K562 (cell line): ENCODE measurements around the gene F2. TPM values are rescaled to one million over a fixed set of nuclear protein-coding genes. Genes with fewer than 3 reads are reported as not detected.

Source experiments
- ATAC-seq: fragments of 200-7000 bp; cut with Tn5 transposase; 3 replicates; pipeline ENCODE4 v1.9.1; 2020; ENCODE audit warnings: moderate library complexity
- BruUV-seq: library from RNA; stranded (reverse); fragments of 400-500 nt; replicated peaks from 2 replicates; lab custom pipeline; 2021; lab: Mats Ljungman, UMichigan
- CTCF ChIA-PET: fragments of 300-600 bp; formaldehyde crosslinking; extraction: SDS; loops from one replicate; lab custom pipeline; 2021; ENCODE audit warnings: low intra/inter-chr PET ratio; lab: Yijun Ruan, JAX
- POLR2A ChIA-PET: fragments of 300-600, 350-650 bp; sonication (Branson Sonifier 250); formaldehyde crosslinking; extraction: SDS; loops from one replicate; lab custom pipeline; 2021; ENCODE audit warnings: antibody characterized with exemption, inconsistent platforms; lab: Yijun Ruan, JAX
- DNase-seq, 4 experiments: peaks; one replicate each; pipeline versions ENCODE4 v3.0.0 to v3.0.0-alpha.2; 2011 to 2018; ENCODE audit warnings: low spot score in 3 of 4, mixed read lengths in 3 of 4; ENCODE audit errors: extremely low read depth in 1 of 4
- FAIRE-seq: peaks from 2 replicates; lab custom pipeline; 2011; peaks lifted over from hg19 to GRCh38; lab: Jason Lieb, UNC
- H2AFZ ChIP-seq: 2 replicates; pipeline ENCODE4 v1.6.0; 2011; ENCODE audit warnings: low read depth, low read length, control low read depth, inconsistent platforms
- H3K27ac ChIP-seq: fragments of 200-600 bp; 3 replicates; pipeline ENCODE4 v1.8.0; 2011; ENCODE audit warnings: low read depth, mild to moderate bottlenecking, control low read depth, inconsistent platforms, low read length, moderate library complexity, mixed read lengths; ENCODE audit errors: extremely low read depth
- H3K27me3 ChIP-seq, 2 experiments: fragments of 300-600 bp in 1 of 2; 2 replicates in 1 of 2; 3 replicates in 1 of 2; pipeline versions ENCODE4 v1.6.0 to v1.8.0; 2011; ENCODE audit warnings: inconsistent platforms in 2 of 2, low read length in 2 of 2, mild to moderate bottlenecking in 1 of 2, mixed read lengths in 1 of 2, moderate library complexity in 1 of 2; ENCODE audit not compliant: control insufficient read depth in 2 of 2, insufficient read depth in 2 of 2
- H3K36me3 ChIP-seq: fragments of 300-600 bp; 3 replicates; pipeline ENCODE4 v1.8.0; 2011; ENCODE audit warnings: mild to moderate bottlenecking, low read length, inconsistent platforms; ENCODE audit not compliant: control insufficient read depth, insufficient read depth
- H3K4me1 ChIP-seq, 2 experiments: fragments of 200-600 bp in 1 of 2; replicated peaks in 1 of 2; 2 replicates in 1 of 2; 3 replicates in 1 of 2; pipeline versions ENCODE4 v1.5.1 to v1.8.0; 2011; ENCODE audit warnings: inconsistent platforms in 2 of 2, low read length in 2 of 2, mild to moderate bottlenecking in 1 of 2, mixed read lengths in 1 of 2, moderate library complexity in 1 of 2; ENCODE audit not compliant: control insufficient read depth in 2 of 2, insufficient read depth in 2 of 2
- H3K4me2 ChIP-seq: 2 replicates; pipeline ENCODE4 v1.6.1; 2011; ENCODE audit warnings: low read length, control low read depth, inconsistent platforms, mixed read lengths; ENCODE audit not compliant: insufficient read depth
- H3K4me3 ChIP-seq: fragments of 200-600 bp; sonication (generic), shearing (Covaris generic); 2 replicates; pipeline ENCODE4 v1.5.1; 2016; ENCODE audit warnings: control low read depth, inconsistent platforms
- H3K79me2 ChIP-seq: fragments of 200-600 bp; 3 replicates; pipeline ENCODE4 v1.8.0; 2011; ENCODE audit warnings: low read length, inconsistent platforms; ENCODE audit not compliant: control insufficient read depth, insufficient read depth
- H3K9ac ChIP-seq, 2 experiments: 2 replicates each; pipeline versions ENCODE4 v1.6.0 to v1.6.1; 2011; ENCODE audit warnings: low read depth in 2 of 2, low read length in 2 of 2, control low read depth in 1 of 2, inconsistent platforms in 1 of 2, mild to moderate bottlenecking in 1 of 2, mixed read lengths in 1 of 2; ENCODE audit not compliant: insufficient read depth in 1 of 2
- H3K9me1 ChIP-seq: one replicate; pipeline ENCODE4 v1.6.0; 2011; ENCODE audit warnings: inconsistent platforms, mild to moderate bottlenecking, low read length, moderate library complexity; ENCODE audit not compliant: control insufficient read depth, insufficient read depth
- H3K9me3 ChIP-seq: replicated peaks from 2 replicates; pipeline ENCODE4 v1.5.1; 2011; ENCODE audit warnings: low read depth, low read length, inconsistent platforms; ENCODE audit not compliant: control insufficient read depth, insufficient read depth
- H4K20me1 ChIP-seq: replicated peaks from 2 replicates; pipeline ENCODE4 v1.6.1; 2011; ENCODE audit warnings: low read length, inconsistent platforms, mixed read lengths; ENCODE audit not compliant: control insufficient read depth, insufficient read depth
- CSDE1 ChIP-seq, 2 experiments: fragments of 450-650 bp; IDR thresholded peaks; 2 replicates each; pipeline ENCODE4 v1.6.1; 2016; ENCODE audit warnings: mild to moderate bottlenecking in 1 of 2
- GATA2 ChIP-seq: sonication (generic); formaldehyde crosslinking; IDR thresholded peaks from 2 replicates; pipeline ENCODE4 v1.4.0; 2020; ENCODE audit warnings: mild to moderate bottlenecking, missing genetic modification reagents
- HNRNPLL ChIP-seq: fragments of 200-400 bp; formaldehyde crosslinking; IDR thresholded peaks from 2 replicates; pipeline ENCODE4 v1.6.1; 2017; ENCODE audit warnings: low read length, low read depth, mild to moderate bottlenecking; ENCODE audit not compliant: poor library complexity, severe bottlenecking
- HOXB6 ChIP-seq: fragments of 250-450 bp; sonication (Bioruptor Pico); IDR thresholded peaks from 2 replicates; pipeline ENCODE4 v1.5.1; 2022; ENCODE audit warnings: mild to moderate bottlenecking, borderline replicate concordance
- KAT8 ChIP-seq: fragments of 450-650 bp; IDR thresholded peaks from 2 replicates; pipeline ENCODE4 v1.6.1; 2016; ENCODE audit warnings: low read depth, mild to moderate bottlenecking
- PKNOX1 ChIP-seq: fragments of 450-650 bp; IDR thresholded peaks from 2 replicates; pipeline ENCODE4 v1.6.1; 2016
- SAFB ChIP-seq: fragments of 200-400 bp; formaldehyde crosslinking; IDR thresholded peaks from 2 replicates; pipeline ENCODE4 v1.6.1; 2017; ENCODE audit warnings: low read depth, low read length, borderline replicate concordance
- SIN3B ChIP-seq: fragments of 450-650 bp; IDR thresholded peaks from 2 replicates; pipeline ENCODE4 v1.6.1; 2017; ENCODE audit warnings: low read depth, mild to moderate bottlenecking, moderate library complexity
- TAF15 ChIP-seq: fragments of 200-400 bp; formaldehyde crosslinking; IDR thresholded peaks from 2 replicates; pipeline ENCODE4 v1.6.1; 2017; ENCODE audit warnings: mild to moderate bottlenecking, low read depth, low read length, moderate library complexity
- TSHZ1 ChIP-seq: fragments of 250-450 bp; sonication (Bioruptor Pico); IDR thresholded peaks from 2 replicates; pipeline ENCODE4 v1.4.0; 2020; ENCODE audit warnings: mild to moderate bottlenecking, moderate library complexity
- ZNF197 ChIP-seq: fragments of 200-800 bp; sonication (Bioruptor generic); IDR thresholded peaks from 2 replicates; pipeline ENCODE4 v1.6.1; 2016; ENCODE audit warnings: low read depth, missing genetic modification characterization, missing compliant biosample characterization
- ZSCAN32 ChIP-seq: fragments of 450-650 bp; formaldehyde crosslinking; IDR thresholded peaks from 2 replicates; pipeline ENCODE4 v1.4.0; 2020; ENCODE audit warnings: mild to moderate bottlenecking, moderate library complexity
- WGBS: fragments of 100-300 bp; shearing (Covaris generic); methylation state at CpG from one replicate; pipeline ENCODE4 v1.1.6; 2016; ENCODE audit warnings: low coverage, mixed read lengths; ENCODE audit not compliant: insufficient coverage; ENCODE audit errors: missing lambda C conversion rate; 5-methylcytosine and 5-hydroxymethylcytosine counted together
- in situ Hi-C: fragments of 300-500 bp; cut with MboI; formaldehyde crosslinking; loops from 4 replicates; pipeline ENCODE4 v1.15.0; 2018; ENCODE audit warnings: inconsistent platforms, mixed read lengths
- intact Hi-C: fragments of 100-400 bp; cut with micrococcal nuclease; formaldehyde crosslinking; loops from 2 replicates; pipeline ENCODE4 v1.14.2; 2022
- polyA plus RNA-seq, 8 experiments: library from polyadenylated mRNA; depleted of rRNA in 4 of 8; stranded (reverse) in 5 of 8; unstranded in 3 of 8; fragments of >200 nt; fragmentation: Nextera tagmentation in 2 of 8; fragmentation: Illumina TruSeq in 1 of 8; extraction: Ambion mirVana in 2 of 8; extraction: Trizol in 1 of 8; gene quantifications; 2 replicates each; pipeline versions ENCODE4 v1.2.1 to v1.2.3, GENCODE V29; 2011 to 2014; ENCODE audit warnings: inconsistent platforms in 1 of 8, missing spikeins in 1 of 8
- total RNA-seq, 7 experiments: library from RNA; depleted of rRNA in 6 of 7; stranded (reverse); fragments of >200 nt in 6 of 7; fragmentation: Illumina TruSeq in 2 of 7; extraction: Trizol in 2 of 7; gene quantifications; 2 replicates each; pipeline versions ENCODE4 v1.2.1 to v1.2.3, GENCODE V29; 2011 to 2021; ENCODE audit warnings: low replicate concordance in 1 of 7

Gene F2
- total and polyA plus RNA-seq, 9 of the 15 experiments (the other 6 are each of a cell fraction or from before 2014, with no cell fraction given): 0.16 TPM; not detected in 8

GRCh38 chr11:46743043-46743442 lies 24.0 kb downstream of the F2 start:
- no peaks in the 10 kb centered on the region; a peak in 1 of 5 replicates for H3K4me1 ChIP-seq
- H3K4me3 ChIP-seq: no peak overlapping the region
- DNase-seq: no peak
- intact Hi-C loops (no loop called here), in situ Hi-C loops (loop anchor here (10.0 kb wide), 1 partner anchor 392 kb away; no protein-coding TSS in a partner anchor)
- H3K4me2 ChIP-seq: no peak overlapping the region
- H3K36me3 ChIP-seq: peaks cover 69% of the 10 kb centered on the region
- no peak overlapping the region for H2AFZ ChIP-seq
- no peaks in the 10 kb centered on the region for H3K27me3 ChIP-seq
- 86% methylated on average over 2 of the region's 2 CpGs for whole genome bisulfite sequencing
- no peak overlapping the region for H3K9ac ChIP-seq
- BruUV-seq: no TSS peak
- H3K79me2 ChIP-seq: no peaks in the 10 kb centered on the region
- no peaks in the 10 kb centered on the region for H3K9me1 ChIP-seq
- FAIRE-seq: no peak
- ChIA-PET POLR2A (interaction anchor here (0.7 to 2.0 kb wide), 6 partner anchors 8 to 40 kb away, joined by 3 to 6 read pairs (median 4); no protein-coding TSS in a partner anchor), CTCF (no interaction called here)
- no peaks in the 10 kb centered on the region for H3K9me3 ChIP-seq
- H3K27ac ChIP-seq: no peak overlapping the region
- H4K20me1 ChIP-seq: no peaks in the 10 kb centered on the region
- TF ChIP-seq SAFB (no peak), GATA2 (CRISPR knock-in tag) (no peak), ZSCAN32 (CRISPR knock-in tag) (no peak), KAT8 (no peak), CSDE1 (IDR thresholded peaks at IDR 0.05) (no peak), HOXB6 (CRISPR knock-in tag) (no peak), HNRNPLL (no peak), TSHZ1 (CRISPR knock-in tag) (no peak), ZNF197 (CRISPR knock-in tag) (no peak), PKNOX1 (no peak), TAF15 (no peak), SIN3B (no peak)
- ATAC-seq: no peak
